RPMI8226 (cell line): ENCODE measurements around the gene LHX8.
"Not testable (repeated sequence)": the region's sequence is repeated elsewhere in the genome, so short reads cannot be mapped to it uniquely, and the experiment has no call there.

Experiments
- DNase-seq: peaks from one replicate; pipeline ENCODE4 v3.0.0-alpha.2; 2015

LHX8 gene

GRCh38 chr1:75134647-75135572 is 722 bp downstream of the LHX8 start:
- peak; percentile 33 for DNase-seq

- DNase-seq: peak; percentile 29
These were observed 1.5 kb downstream of the LHX8 start for GRCh38 chr1:75135573-75136194.

DNA sequence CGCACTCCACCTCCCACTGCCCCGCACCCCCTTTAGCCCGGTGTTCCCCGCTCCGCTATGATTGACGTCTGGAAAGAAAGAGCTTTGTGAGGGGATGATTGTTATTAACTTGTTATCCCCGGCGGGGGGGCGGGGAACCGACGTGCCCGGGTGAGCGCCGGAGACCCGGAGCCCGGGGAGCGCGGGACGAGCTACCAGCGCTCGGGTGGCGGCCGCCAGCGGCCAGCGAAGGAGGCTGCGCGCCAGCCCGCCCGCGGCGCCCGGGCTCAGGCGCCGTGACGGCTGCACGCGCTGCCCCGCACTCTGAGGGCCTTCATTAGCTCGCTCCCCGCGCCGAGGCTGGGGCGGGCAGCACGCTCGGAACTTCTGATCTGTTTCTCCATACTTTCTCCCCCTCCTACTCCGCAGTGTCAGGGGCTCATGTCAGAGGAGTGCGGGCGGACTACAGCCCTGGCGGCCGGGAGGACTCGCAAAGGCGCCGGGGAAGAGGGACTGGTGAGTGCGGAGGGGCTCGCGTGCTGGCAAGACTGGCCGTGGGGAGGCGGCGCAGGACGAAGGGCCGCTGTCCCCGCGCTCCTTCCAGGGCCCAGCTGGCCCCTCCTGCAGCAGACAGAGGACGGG is 2.1 kb downstream of the LHX8 start:
- DNase-seq: no peak

- DNase-seq: no peak
These were observed 2.9 kb downstream of the LHX8 start for GRCh38 chr1:75136921-75137641.

DNA sequence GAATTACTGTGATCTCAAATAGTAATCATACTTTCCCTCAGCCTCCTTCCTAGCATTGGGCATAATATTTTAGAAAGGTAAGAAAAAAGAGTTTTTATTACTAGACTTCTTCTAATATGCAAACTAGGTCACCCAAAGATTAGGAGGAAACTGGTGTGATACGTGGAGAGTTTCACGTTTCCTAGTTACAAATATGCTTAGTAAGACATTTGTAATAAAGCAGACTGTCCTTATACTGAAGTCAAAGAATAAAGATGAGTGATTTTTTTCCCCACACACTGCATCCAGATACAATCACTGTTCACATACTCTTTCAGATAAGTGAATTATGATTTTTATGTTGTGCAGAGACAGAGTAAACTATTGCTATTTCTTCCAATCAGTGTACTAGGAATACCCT is 17.9 kb downstream of the LHX8 start:
- DNase-seq: no peak

GRCh38 chr1:75159154-75159553 is 25.0 kb downstream of the LHX8 start:
- DNase-seq: no peak

DNA sequence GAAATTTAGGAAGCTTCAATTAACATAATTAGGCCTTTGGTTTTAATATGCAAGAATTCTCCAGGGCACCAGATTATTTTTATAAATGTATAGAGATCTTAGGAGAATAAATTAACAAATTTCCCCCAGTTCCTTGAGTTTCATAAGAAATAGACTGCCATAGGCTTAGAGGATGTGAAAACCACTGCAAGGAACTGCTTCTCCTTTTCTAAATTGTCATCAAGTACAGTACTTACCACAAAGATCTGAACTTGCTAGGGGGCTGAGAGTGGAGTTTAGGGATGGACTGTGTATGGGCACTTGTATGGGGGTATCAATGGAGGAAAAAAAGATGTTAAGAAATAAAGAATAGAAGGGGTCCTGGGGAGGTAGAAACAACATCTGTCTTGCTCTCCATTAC is 31.1 kb downstream of the LHX8 start:
- no peak for DNase-seq

DNA sequence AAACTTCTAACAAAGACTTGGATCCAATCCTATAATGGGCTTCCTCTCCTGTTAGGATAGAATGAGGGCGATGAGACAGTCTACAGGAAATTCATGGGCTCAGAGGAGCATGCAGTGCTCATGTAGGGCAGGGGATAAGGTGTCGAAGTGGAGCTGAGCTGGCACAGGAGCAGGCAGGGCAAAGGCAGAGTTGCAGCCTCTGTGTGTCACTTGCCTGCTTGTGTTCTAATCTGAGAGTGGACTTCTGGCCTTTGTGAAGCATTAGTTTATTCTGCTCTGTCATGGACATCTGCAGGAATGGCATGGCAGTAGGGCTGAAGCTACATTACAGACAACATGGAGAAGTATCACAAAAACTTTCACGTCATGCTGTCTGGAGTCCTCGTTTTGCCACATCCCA is 32.6 kb downstream of the LHX8 start:
- no peak for DNase-seq

DNA sequence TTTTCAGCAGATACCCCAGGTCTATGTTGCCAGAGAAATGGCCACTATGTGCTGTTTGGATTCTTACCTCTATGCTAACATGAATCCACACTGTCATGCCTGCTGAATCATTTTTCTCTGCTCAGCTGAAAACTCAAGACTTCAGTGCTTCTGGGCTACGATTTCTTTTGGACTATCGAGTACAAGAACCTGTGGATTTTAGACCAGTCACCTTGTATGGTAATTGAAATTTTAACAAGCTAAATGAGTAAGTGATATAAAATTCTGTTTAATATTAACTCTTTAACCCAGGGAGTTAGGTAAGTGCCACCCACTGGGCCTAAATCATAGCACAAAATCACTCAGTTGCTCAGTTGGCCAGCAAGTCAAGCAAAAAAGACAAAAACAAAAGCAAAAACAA is 35.8 kb downstream of the LHX8 start:
- DNase-seq: no peak

GRCh38 chr1:75170981-75171380 is 36.8 kb downstream of the LHX8 start:
- no peak for DNase-seq

DNA sequence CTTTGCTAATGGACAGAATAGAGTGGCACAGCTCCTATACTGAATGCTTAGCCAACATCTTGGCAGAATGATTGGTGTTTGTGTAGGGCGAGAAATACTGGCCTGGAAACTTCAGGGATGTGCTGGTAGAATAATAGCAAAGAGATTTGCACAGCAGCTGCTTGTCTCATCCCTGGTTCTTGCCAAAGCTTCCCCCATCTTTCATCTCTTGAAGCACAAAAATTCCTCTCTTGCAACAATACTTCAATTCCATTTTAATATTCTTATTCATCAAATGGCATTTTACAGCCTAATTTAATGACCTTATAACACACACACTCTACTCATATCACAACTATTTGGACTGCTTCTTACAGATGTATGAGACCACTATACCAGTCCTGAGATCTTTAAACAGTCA is 37.7 kb downstream of the LHX8 start:
- DNase-seq: no peak

DNA sequence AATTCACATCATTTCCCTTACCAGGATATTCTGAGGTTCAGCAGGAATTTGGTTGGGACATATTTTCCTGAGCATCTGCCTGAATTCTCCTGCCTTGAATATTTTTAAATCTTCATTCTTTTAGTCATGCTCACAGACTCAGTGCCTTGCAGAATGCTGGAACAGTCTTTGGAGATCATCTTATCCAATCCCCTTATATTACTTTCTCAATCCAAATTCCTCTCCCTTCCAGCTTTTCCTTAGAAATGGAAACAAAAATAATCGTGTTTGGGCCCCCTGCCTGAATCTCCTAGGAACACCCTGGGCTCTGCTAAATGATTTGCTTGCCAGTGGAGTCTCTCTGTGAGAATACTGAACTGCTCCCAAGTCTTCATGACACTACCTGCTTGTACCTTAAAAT is 38.4 kb downstream of the LHX8 start:
- no peak for DNase-seq

DNA sequence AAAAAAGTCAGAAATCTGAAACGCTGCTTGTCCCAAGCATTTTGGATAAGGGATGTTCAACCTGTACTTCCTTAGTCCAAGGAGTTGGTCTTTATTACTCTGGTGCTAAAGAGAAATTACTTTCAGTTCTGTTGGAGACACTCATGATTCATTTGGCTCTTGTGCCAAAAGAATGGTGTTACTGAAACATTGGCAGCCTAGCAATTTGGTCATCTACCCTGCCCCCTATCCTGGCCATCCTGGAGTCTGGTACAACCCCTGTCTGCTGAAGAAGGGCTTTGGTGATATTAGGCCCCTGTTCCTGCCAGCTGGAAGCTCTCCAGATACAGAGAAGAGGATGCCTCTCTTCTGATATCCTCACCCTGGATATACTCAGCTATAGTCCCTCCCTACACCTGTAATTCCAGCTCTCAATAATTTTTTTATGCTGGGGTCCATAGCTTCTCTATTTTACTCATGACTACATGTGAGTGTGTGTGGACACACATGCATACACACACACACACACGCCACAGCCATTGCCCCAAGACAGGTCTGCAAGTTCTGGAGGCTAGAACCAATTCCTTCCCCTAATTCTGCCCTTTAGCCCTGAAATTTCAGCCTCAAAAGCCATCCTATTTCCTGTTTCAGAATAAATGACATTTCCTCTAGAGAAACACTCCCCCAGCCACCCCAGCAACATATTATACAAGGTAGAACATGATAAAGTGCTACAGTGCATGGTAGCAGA is 40.0 kb downstream of the LHX8 start:
- DNase-seq: no peak

DNA sequence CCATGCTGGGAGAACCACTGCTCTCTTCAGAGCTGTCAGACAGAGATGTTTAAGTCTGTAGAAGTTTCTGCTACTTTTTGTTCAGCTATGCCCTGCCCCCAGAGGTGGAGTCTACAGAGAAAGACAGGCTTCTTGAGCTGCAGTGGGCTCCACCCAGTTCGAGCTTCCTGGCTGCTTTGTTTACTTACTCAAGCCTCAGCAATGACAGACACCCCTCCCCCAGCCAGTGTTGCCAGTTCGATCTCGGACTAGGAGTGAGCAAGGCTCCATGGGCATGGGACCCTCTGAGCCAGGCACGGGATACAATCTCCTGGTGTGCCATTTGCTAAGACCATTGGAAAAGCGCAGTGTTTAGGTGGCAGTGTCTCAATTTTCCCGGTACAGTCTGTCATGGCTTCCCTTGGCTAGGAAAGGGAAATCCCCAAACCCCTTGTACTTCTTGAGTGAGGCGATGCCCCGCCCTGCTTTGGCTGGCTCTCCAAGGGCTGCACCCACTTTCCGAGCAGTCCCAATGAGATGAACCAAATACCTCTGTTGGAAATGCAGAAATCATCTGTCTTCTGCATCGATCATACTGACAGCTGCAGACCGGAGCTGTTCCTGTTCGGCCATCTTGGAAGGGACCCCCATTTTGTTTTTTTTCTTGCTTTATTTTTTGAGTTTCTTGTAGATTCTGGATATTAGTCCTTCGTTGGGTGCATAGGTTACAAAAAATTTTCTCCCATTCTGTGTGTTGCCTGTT is 47.2 kb downstream of the LHX8 start:
- DNase-seq: not testable (repeated sequence)

- no peak for DNase-seq
These were observed 54.7 kb downstream of the LHX8 start for GRCh38 chr1:75188892-75189291.

DNA sequence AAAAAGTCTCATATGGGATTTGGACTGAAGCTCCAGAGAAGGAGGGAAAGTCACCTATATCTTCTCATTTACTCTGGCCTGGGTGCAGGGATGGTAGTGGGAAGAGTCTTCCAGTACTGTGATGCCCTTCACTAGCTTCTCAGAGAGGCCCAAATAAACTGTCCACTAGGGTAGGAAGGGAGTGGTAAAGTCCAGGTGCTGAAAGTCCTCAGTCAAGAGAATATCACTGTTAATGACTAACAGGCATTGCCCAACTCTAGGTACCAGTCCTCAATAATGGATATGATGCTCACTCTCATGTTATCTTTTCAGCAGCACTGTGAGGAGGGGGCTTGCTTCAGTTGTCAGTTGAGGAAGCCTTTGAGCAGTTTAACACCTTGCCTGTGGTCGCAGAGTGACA is 64.0 kb downstream of the LHX8 start:
- DNase-seq: no peak

GRCh38 chr1:75198761-75199160 is 64.6 kb downstream of the LHX8 start:
- no peak for DNase-seq

DNA sequence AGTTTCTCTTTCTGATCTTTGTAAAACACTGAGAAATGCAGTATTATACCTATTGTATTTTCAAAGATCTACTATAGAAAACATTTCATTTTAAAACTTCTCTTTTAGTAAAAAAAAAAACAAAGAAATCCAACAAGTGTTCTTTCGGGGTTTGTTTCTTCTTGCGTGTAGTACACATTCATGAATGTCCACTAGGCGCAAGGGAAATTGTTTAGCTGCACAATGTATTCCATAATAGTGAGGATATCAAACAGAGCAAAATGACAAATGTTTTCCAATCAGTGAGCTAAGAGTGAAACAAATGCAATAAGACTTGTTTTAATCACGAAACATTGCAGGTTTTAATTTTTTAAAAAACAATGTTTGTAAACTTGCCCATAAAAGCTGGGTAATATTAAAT is 68.6 kb downstream of the LHX8 start:
- DNase-seq: no peak

- DNase-seq: peak; percentile 30
These were observed 69.5 kb downstream of the LHX8 start for GRCh38 chr1:75203415-75204277.

- no peak for DNase-seq
These were observed 74.7 kb downstream of the LHX8 start for GRCh38 chr1:75208862-75209261.
